Lung (tissue), 12 donors: ENCODE measurements around the gene PABPC3. TPM values are rescaled to one million over a fixed set of nuclear protein-coding genes. Genes with fewer than 3 reads are reported as not detected.

Source experiments
- ATAC-seq: fragments of 200-7000 bp; cut with Tn5 transposase; one replicate; pipeline ENCODE4 v1.9.1; 2020; ENCODE audit warnings: moderate number of reproducible peaks; ENCODE audit not compliant: insufficient read depth, low FRiP score
- DNase-seq, 3 donors: peaks; one replicate each; pipeline ENCODE4 v3.0.0-alpha.2; 2013 to 2017
- H3K27ac ChIP-seq, 2 donors: one replicate each; pipeline ENCODE4 v1.5.1; 2013; ENCODE audit warnings: mild to moderate bottlenecking in 2 of 2, moderate library complexity in 2 of 2, control low read depth in 1 of 2, inconsistent platforms in 1 of 2, low read depth in 1 of 2, low read length in 1 of 2
- H3K27me3 ChIP-seq, 3 donors: one replicate each; pipeline ENCODE4 v1.5.1; 2013; ENCODE audit warnings: low read length in 2 of 3; ENCODE audit not compliant: control insufficient read depth in 3 of 3, insufficient read depth in 3 of 3
- H3K36me3 ChIP-seq, 4 donors: one replicate each; pipeline ENCODE4 v1.5.1; 2013; ENCODE audit warnings: low read length in 4 of 4, mild to moderate bottlenecking in 1 of 4, moderate library complexity in 1 of 4; ENCODE audit not compliant: control insufficient read depth in 4 of 4, insufficient read depth in 4 of 4
- H3K4me1 ChIP-seq, 5 donors: one replicate each; pipeline ENCODE4 v1.5.1; 2013; ENCODE audit warnings: low read length in 5 of 5, mild to moderate bottlenecking in 2 of 5, moderate library complexity in 1 of 5; ENCODE audit not compliant: control insufficient read depth in 5 of 5, insufficient read depth in 5 of 5
- H3K4me3 ChIP-seq: one replicate; pipeline ENCODE4 v1.5.1; 2013; ENCODE audit warnings: mild to moderate bottlenecking, control low read depth, moderate library complexity
- H3K9ac ChIP-seq, 2 donors: one replicate each; pipeline ENCODE4 v1.5.1; 2013; ENCODE audit warnings: low read length in 2 of 2, control low read depth in 1 of 2; ENCODE audit not compliant: insufficient read depth in 1 of 2
- H3K9me3 ChIP-seq, 4 donors: one replicate each; pipeline ENCODE4 v1.5.1; 2013; ENCODE audit warnings: low read length in 3 of 4, mild to moderate bottlenecking in 1 of 4, moderate library complexity in 1 of 4; ENCODE audit not compliant: control insufficient read depth in 4 of 4, insufficient read depth in 3 of 4
- WGBS, 2 donors: extraction: QIAGEN DNeasy Blood & Tissue Kit; methylation state at CpG; one replicate each; pipeline ENCODE4 v1.1.7; 2013; 5-methylcytosine and 5-hydroxymethylcytosine counted together
- polyA plus RNA-seq, 2 donors: library from polyadenylated mRNA; stranded (reverse); fragments of 200-250 nt; gene quantifications; one replicate each; pipeline ENCODE4 v1.2.1, GENCODE V29; 2013
- total RNA-seq, 2 donors: library from RNA; depleted of rRNA in 1 of 2; stranded (reverse); fragments of >200 nt in 1 of 2; gene quantifications; one replicate each; pipeline ENCODE4 v1.2.1, GENCODE V29; 2014 to 2021
- TF ChIP-seq, protein P1 (sequence below): IDR thresholded peaks from 2 replicates; pipeline ENCODE4 v1.5.1; 2012; ENCODE audit warnings: mild to moderate bottlenecking; ENCODE audit errors: control extremely low read depth, extremely low read depth
- donor health status: control.
- donor health status: control.
- donor health status: Bipolar disorder and iron deficiency.
- donor health status: healthy.
- donor health status: DM: yes; HTN: yes; CAD: no.

The PABPC3 gene
- total and polyA plus RNA-seq, 4 donors, result 0.02 to 0.51 (median 0.14) TPM

DNA sequence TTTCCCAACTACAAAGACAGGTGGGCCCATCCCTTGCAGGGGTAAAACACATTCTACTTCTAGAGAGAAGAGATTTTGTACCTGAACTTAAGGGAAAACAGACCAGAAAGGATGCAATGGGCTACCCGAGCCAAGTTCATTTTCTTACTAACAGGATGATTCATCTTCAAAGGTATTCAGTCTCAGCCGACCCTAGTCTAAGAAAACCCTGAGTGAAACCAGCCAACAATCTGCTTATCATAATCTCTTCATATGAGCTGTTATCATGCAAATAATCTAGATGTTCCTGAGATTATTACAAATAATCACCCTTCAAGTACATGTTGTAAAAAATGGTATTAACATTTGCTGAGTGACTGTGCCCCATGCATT is 15.6 kb downstream of the PABPC3 start:
- no peak for DNase-seq
- no peak overlapping the region for H3K9ac ChIP-seq
- no peak overlapping the region for H3K27ac ChIP-seq
- peaks cover 0 to 8% (median 3%) of the 10 kb centered on the region in 3 donors for H3K27me3 ChIP-seq
- TF ChIP-seq, protein P1, sequence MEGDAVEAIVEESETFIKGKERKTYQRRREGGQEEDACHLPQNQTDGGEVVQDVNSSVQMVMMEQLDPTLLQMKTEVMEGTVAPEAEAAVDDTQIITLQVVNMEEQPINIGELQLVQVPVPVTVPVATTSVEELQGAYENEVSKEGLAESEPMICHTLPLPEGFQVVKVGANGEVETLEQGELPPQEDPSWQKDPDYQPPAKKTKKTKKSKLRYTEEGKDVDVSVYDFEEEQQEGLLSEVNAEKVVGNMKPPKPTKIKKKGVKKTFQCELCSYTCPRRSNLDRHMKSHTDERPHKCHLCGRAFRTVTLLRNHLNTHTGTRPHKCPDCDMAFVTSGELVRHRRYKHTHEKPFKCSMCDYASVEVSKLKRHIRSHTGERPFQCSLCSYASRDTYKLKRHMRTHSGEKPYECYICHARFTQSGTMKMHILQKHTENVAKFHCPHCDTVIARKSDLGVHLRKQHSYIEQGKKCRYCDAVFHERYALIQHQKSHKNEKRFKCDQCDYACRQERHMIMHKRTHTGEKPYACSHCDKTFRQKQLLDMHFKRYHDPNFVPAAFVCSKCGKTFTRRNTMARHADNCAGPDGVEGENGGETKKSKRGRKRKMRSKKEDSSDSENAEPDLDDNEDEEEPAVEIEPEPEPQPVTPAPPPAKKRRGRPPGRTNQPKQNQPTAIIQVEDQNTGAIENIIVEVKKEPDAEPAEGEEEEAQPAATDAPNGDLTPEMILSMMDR, result no peak
- H3K9me3 ChIP-seq, result no peaks in the 10 kb centered on the region
- no peak for ATAC-seq
- H3K4me3 ChIP-seq, result no peak overlapping the region
- H3K36me3 ChIP-seq, result no peaks in the 10 kb centered on the region
- WGBS, 2 donors, result 58 to 78% methylated on average over 2 of the region's 2 CpGs
- H3K4me1 ChIP-seq, result peaks cover 0 to 3% (median 0%) of the 10 kb centered on the region in 5 donors

DNA sequence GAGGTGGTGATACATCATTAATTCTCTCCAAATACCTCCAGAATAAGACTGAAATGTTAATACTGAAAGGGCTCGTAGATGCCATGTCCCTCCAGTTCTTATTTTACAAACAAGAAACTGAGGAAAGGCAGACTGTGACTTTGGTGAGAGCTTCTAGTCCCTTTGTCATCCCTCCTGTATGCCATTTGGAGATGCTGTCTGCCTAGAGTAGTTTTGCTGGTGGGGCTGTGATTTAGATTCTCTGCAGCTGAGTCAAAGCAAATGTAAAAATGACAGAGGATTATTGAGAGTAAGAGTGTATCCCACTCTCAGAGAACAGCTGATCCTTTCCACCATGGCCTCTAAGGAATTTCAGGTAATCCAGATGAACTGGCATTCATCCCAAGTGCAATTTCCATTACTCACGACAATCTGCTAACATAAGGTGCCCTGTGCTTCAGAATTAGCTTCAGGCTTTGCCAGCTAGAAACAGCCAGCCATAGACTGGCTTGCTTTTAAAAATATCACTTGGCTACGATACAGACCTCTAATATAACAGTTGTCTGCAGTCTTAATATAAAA is 16.8 kb downstream of the PABPC3 start:
- no peaks in the 10 kb centered on the region for H3K9me3 ChIP-seq
- no peaks in the 10 kb centered on the region for H3K36me3 ChIP-seq
- H3K9ac ChIP-seq, result no peak overlapping the region
- H3K4me3 ChIP-seq, result no peak overlapping the region
- WGBS, 2 donors, result 76 to 78% methylated on average over 3 of the region's 3 CpGs
- ATAC-seq, result no peak
- TF ChIP-seq, protein P1, result no peak
- no peak for DNase-seq
- peaks cover 0 to 3% (median 0%) of the 10 kb centered on the region in 5 donors for H3K4me1 ChIP-seq
- peaks cover 0 to 8% (median 3%) of the 10 kb centered on the region in 3 donors for H3K27me3 ChIP-seq
- H3K27ac ChIP-seq, result no peak overlapping the region

DNA sequence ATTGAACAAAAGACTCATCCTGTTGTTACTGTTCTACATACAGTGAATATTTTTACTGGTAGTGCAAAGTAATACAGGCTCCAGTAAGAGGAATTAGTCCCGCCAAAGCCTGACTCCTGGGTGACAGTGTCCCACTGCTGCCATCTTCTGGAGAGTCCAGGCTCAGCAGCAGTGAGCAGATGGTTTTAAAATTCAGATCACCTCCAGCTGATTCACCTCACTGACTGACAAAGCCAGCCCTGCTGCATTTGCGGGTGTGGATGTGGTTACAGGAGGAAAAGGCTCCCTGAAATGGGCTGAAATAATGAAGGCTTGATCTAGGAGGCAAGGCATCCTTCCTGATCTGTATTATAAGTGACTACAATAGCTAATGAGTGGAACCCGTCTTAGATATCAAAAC is 18.3 kb downstream of the PABPC3 start:
- ATAC-seq (peak; percentile 59), DNase-seq (peak; percentile 78 to 85 (median 81))
- H3K27ac ChIP-seq, result no peak overlapping the region
- peaks cover 0 to 3% (median 0%) of the 10 kb centered on the region in 5 donors for H3K4me1 ChIP-seq
- H3K9me3 ChIP-seq, result no peaks in the 10 kb centered on the region
- peaks cover 0 to 8% (median 3%) of the 10 kb centered on the region in 3 donors for H3K27me3 ChIP-seq
- WGBS, 2 donors, result 25 to 29% methylated on average over 3 of the region's 3 CpGs
- no peak overlapping the region for H3K9ac ChIP-seq
- TF ChIP-seq, protein P1, result peak; percentile 49
- H3K36me3 ChIP-seq, result no peaks in the 10 kb centered on the region
- H3K4me3 ChIP-seq, result no peak overlapping the region

DNA sequence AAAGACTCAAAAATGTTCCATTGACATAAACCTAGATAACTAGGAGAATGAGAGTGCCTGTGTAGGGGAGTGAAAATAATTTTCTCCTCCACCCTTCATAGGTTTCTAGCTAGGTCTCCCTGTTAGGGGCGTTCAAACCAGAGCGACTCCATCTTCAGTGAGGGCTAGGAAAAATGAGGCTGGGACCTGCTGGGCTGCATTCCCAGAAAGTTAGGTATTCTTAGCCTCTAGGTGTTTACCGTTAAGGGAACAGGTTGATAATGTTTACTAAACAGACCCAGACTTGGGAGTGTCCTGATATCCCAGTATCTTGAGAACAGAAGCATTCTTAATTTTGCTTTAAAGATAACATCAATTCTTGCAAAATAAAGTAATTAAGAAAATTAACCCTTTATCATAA is 20.1 kb downstream of the PABPC3 start:
- Histone ChIP-seq H3K27me3 (peaks cover 0 to 8% (median 3%) of the 10 kb centered on the region in 3 donors), H3K36me3 (no peaks in the 10 kb centered on the region), H3K27ac (no peak overlapping the region), H3K9me3 (no peaks in the 10 kb centered on the region), H3K4me1 (peaks cover 0 to 3% (median 0%) of the 10 kb centered on the region in 5 donors), H3K4me3 (no peak overlapping the region), H3K9ac (no peak overlapping the region)
- TF ChIP-seq, protein P1, result no peak
- WGBS, 2 donors, result 53 to 83% methylated on average over 3 of the region's 3 CpGs
- no peak for DNase-seq
- ATAC-seq, result no peak
